ENCODE results near the gene SRP68. TPM values are rescaled to one million over a fixed set of nuclear protein-coding genes. Genes with fewer than 3 reads are reported as not detected.

Gene SRP68
- total and polyA plus RNA-seq, 4 donors: 30.8 to 68.9 (median 57.0) TPM

DNA sequence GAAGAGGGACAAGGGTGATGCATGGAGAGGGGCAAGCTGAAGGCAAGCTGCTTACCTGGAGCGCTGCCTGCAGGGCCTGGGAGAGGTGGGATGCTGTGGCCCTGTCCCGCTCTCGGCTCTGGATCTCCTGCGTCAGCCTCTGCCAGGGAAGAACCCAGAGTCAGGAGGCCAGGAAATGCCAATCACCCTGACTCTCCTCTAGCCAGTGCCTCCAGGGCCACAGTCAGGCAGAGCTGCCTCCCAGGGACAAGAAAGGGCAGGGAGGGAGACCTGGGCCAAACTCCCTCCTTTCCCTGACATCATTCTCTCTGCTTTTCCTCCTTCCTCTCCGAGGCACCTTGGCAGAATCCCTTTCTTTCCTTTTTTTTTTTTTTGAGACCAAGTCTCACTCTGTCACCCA, 60.4 kb downstream of the SRP68 start:
- no peak for DNase-seq
- no peak for ATAC-seq (ENCODE audit: insufficient read depth, low FRiP score)
- Histone ChIP-seq H3K9me3 (ENCODE audit: control insufficient read depth in 4 of 4, insufficient read depth in 3 of 4, low read length in 3 of 4) (no peaks in the 10 kb centered on the region), H3K9ac (ENCODE audit: insufficient read depth in 1 of 2, low read length in 2 of 2) (no peak overlapping the region), H3K4me3 (no peak overlapping the region), H3K27ac (ENCODE audit: low read depth in 1 of 2, low read length in 1 of 2) (no peak overlapping the region), H3K4me1 (ENCODE audit: control insufficient read depth in 5 of 5, insufficient read depth in 5 of 5, low read length in 5 of 5) (peaks cover 0 to 3% (median 0%) of the 10 kb centered on the region in 5 donors), H3K36me3 (ENCODE audit: control insufficient read depth in 4 of 4, insufficient read depth in 4 of 4, low read length in 4 of 4) (peaks cover 0 to 10% (median 0%) of the 10 kb centered on the region in 4 donors), H3K27me3 (ENCODE audit: control insufficient read depth in 3 of 3, insufficient read depth in 3 of 3, low read length in 2 of 3) (no peaks in the 10 kb centered on the region)
- TF ChIP-seq, protein P1, sequence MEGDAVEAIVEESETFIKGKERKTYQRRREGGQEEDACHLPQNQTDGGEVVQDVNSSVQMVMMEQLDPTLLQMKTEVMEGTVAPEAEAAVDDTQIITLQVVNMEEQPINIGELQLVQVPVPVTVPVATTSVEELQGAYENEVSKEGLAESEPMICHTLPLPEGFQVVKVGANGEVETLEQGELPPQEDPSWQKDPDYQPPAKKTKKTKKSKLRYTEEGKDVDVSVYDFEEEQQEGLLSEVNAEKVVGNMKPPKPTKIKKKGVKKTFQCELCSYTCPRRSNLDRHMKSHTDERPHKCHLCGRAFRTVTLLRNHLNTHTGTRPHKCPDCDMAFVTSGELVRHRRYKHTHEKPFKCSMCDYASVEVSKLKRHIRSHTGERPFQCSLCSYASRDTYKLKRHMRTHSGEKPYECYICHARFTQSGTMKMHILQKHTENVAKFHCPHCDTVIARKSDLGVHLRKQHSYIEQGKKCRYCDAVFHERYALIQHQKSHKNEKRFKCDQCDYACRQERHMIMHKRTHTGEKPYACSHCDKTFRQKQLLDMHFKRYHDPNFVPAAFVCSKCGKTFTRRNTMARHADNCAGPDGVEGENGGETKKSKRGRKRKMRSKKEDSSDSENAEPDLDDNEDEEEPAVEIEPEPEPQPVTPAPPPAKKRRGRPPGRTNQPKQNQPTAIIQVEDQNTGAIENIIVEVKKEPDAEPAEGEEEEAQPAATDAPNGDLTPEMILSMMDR (IDR thresholded peaks at IDR 0.05; ENCODE audit: control extremely low read depth, extremely low read depth): no peak
- WGBS, 2 donors: 90 to 93% methylated on average over 5 of the region's 5 CpGs

DNA sequence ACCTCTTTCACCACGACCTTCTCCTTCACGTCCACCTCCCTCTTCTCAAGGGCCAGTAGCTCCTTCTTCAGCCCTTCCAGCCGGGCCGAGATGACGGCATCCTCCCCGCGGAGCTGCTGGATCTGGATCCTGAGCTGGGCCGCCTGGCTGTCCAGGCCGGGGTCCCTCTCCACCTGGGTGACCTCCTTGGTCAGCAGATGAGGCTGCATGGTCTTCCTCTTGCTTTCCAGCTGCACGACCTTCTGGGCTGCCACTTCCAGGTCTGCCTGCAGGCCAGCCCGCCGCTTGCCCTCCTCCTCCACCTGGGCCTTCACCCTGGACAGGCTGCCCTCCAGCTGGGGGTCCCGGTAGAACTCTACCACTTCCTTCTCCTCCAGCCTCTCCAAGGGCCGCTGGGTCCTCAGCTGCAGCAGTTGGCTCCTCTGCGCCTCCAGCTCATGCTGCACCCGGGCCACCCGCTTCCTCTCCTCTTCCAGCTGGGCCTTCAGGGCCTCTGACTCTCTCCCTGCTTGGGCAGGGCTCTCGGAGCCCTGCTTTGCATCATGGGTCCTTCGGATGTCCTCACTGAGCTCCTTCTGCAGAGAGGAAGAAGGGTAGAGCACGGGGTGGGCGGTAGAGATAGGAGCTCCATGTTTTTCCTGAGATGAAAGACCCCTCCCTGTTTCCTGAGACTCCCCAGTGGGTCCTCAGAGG, 62.2 kb downstream of the SRP68 start:
- Histone ChIP-seq H3K27ac (ENCODE audit: low read depth in 1 of 2, low read length in 1 of 2) (no peak overlapping the region), H3K27me3 (ENCODE audit: control insufficient read depth in 3 of 3, insufficient read depth in 3 of 3, low read length in 2 of 3) (no peaks in the 10 kb centered on the region), H3K36me3 (ENCODE audit: control insufficient read depth in 4 of 4, insufficient read depth in 4 of 4, low read length in 4 of 4) (peaks cover 0 to 7% (median 0%) of the 10 kb centered on the region in 4 donors), H3K4me3 (no peak overlapping the region), H3K9ac (ENCODE audit: insufficient read depth in 1 of 2, low read length in 2 of 2) (no peak overlapping the region), H3K9me3 (ENCODE audit: control insufficient read depth in 4 of 4, insufficient read depth in 3 of 4, low read length in 3 of 4) (no peaks in the 10 kb centered on the region), H3K4me1 (ENCODE audit: control insufficient read depth in 5 of 5, insufficient read depth in 5 of 5, low read length in 5 of 5) (peaks cover 0 to 3% (median 0%) of the 10 kb centered on the region in 5 donors)
- no peak for ATAC-seq (ENCODE audit: insufficient read depth, low FRiP score)
- TF ChIP-seq, protein P1 (IDR thresholded peaks at IDR 0.05; ENCODE audit: control extremely low read depth, extremely low read depth): no peak
- 75 to 87% methylated on average over 21 of the region's 21 CpGs for WGBS, 2 donors
- no peak for DNase-seq

DNA sequence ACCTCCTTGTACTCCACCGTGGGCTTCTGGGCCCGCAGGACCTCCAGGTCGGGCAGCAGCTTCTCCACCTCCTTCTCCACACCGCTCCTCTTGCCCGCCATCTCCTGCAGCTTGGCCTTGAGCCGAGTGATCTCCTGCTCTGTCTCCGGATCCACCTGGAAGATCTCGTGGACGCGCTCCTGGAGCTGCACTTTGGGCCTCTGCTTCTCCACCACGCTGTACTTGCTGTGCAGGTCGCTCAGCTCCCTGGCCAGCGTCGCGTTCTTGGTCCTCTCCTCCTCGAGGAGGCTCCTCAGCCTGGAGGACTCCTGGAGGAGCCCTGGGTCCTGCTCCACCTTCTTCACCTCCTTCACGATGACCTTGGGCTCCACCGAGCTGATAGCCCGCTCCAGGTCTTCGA, 62.9 kb downstream of the SRP68 start:
- H3K4me3 ChIP-seq: no peak overlapping the region
- DNase-seq: no peak
- H3K36me3 ChIP-seq (ENCODE audit: control insufficient read depth in 4 of 4, insufficient read depth in 4 of 4, low read length in 4 of 4): peaks cover 0 to 9% (median 0%) of the 10 kb centered on the region in 4 donors
- ATAC-seq (ENCODE audit: insufficient read depth, low FRiP score): no peak
- no peaks in the 10 kb centered on the region for H3K27me3 ChIP-seq (ENCODE audit: control insufficient read depth in 3 of 3, insufficient read depth in 3 of 3, low read length in 2 of 3)
- no peak overlapping the region for H3K9ac ChIP-seq (ENCODE audit: insufficient read depth in 1 of 2, low read length in 2 of 2)
- 96 to 97% methylated on average over 20 of the region's 20 CpGs for WGBS, 2 donors
- H3K9me3 ChIP-seq (ENCODE audit: control insufficient read depth in 4 of 4, insufficient read depth in 3 of 4, low read length in 3 of 4): no peaks in the 10 kb centered on the region
- H3K27ac ChIP-seq (ENCODE audit: low read depth in 1 of 2, low read length in 1 of 2): no peak overlapping the region
- peaks cover 0 to 2% (median 0%) of the 10 kb centered on the region in 5 donors for H3K4me1 ChIP-seq (ENCODE audit: control insufficient read depth in 5 of 5, insufficient read depth in 5 of 5, low read length in 5 of 5)
- TF ChIP-seq, protein P1 (IDR thresholded peaks at IDR 0.05; ENCODE audit: control extremely low read depth, extremely low read depth): no peak

Measured in lung (tissue), 12 donors.